Mesenchymal stem cell (in vitro differentiated cells and primary cell): ENCODE results near the gene LIMK2.
A peak's percentile ranks its signal among the peaks of the same experiment; 100 is the strongest.
"Not testable (repeated sequence)": the region's sequence is repeated elsewhere in the genome, so short reads cannot be mapped to it uniquely, and the experiment has no call there.

Experiments
- DNase-seq: peaks from one replicate; pipeline ENCODE4 v3.0.0-alpha.2; 2013
- H2AFZ ChIP-seq: one replicate; pipeline ENCODE4 v1.6.1; 2013; ENCODE audit warnings: low read depth, mild to moderate bottlenecking, control low read depth, inconsistent platforms, low read length, moderate library complexity
- H2AK5ac ChIP-seq: 2 replicates; pipeline ENCODE4 v1.6.1; 2013; ENCODE audit warnings: low read length, moderate library complexity, mild to moderate bottlenecking, inconsistent platforms; ENCODE audit not compliant: severe bottlenecking
- H2BK120ac ChIP-seq: one replicate; pipeline ENCODE4 v1.6.1; 2013; ENCODE audit warnings: low read depth, mild to moderate bottlenecking, inconsistent platforms, low read length, moderate library complexity
- H2BK12ac ChIP-seq, 2 experiments: one replicate each; pipeline ENCODE4 v1.6.1; 2013; ENCODE audit warnings: inconsistent platforms in 2 of 2, low read length in 2 of 2, mild to moderate bottlenecking in 2 of 2, moderate library complexity in 2 of 2, control low read depth in 1 of 2
- H2BK15ac ChIP-seq: one replicate; pipeline ENCODE4 v1.6.1; 2013; ENCODE audit warnings: mild to moderate bottlenecking, low read depth, inconsistent platforms; ENCODE audit not compliant: poor library complexity, severe bottlenecking
- H2BK5ac ChIP-seq: 2 replicates; pipeline ENCODE4 v1.6.1; 2013; ENCODE audit warnings: low read depth, mild to moderate bottlenecking, low read length, control low read depth, inconsistent platforms; ENCODE audit not compliant: poor library complexity, severe bottlenecking
- H3K14ac ChIP-seq, 2 experiments: one replicate each; pipeline ENCODE4 v1.6.1; 2013; ENCODE audit warnings: inconsistent platforms in 2 of 2, low read length in 2 of 2, control low read depth in 1 of 2, mild to moderate bottlenecking in 1 of 2, moderate library complexity in 1 of 2
- H3K18ac ChIP-seq, 2 experiments: one replicate each; pipeline ENCODE4 v1.6.1; 2013; ENCODE audit warnings: inconsistent platforms in 2 of 2, low read length in 2 of 2, control low read depth in 1 of 2, low read depth in 1 of 2, mild to moderate bottlenecking in 1 of 2
- H3K23ac ChIP-seq, 2 experiments: one replicate each; pipeline ENCODE4 v1.6.1; 2013; ENCODE audit warnings: inconsistent platforms in 2 of 2, low read length in 2 of 2, mild to moderate bottlenecking in 2 of 2, moderate library complexity in 2 of 2, control low read depth in 1 of 2
- H3K27ac ChIP-seq: 2 replicates; pipeline ENCODE4 v1.5.1; 2013; ENCODE audit warnings: mild to moderate bottlenecking, moderate library complexity, low read length, control low read depth, inconsistent platforms; ENCODE audit not compliant: poor library complexity, severe bottlenecking
- H3K27me3 ChIP-seq, 2 experiments: 2 replicates each; pipeline versions ENCODE4 v1.6.1 to v1.7.0; 2013; ENCODE audit warnings: low read length in 2 of 2, mild to moderate bottlenecking in 2 of 2, moderate library complexity in 2 of 2, control low read depth in 1 of 2, inconsistent platforms in 1 of 2; ENCODE audit not compliant: control insufficient read depth in 1 of 2, insufficient read depth in 1 of 2
- H3K36me3 ChIP-seq, 2 experiments: 2 replicates each; pipeline versions ENCODE4 v1.6.1 to v1.7.0; 2013; ENCODE audit warnings: low read length in 2 of 2, control low read depth in 1 of 2, inconsistent platforms in 1 of 2, low read depth in 1 of 2, mild to moderate bottlenecking in 1 of 2; ENCODE audit not compliant: insufficient read depth in 2 of 2, control insufficient read depth in 1 of 2
- H3K4ac ChIP-seq, 2 experiments: one replicate each; pipeline ENCODE4 v1.6.1; 2013; ENCODE audit warnings: inconsistent platforms in 2 of 2, low read length in 2 of 2, mild to moderate bottlenecking in 2 of 2, moderate library complexity in 2 of 2, control low read depth in 1 of 2, low read depth in 1 of 2
- H3K4me1 ChIP-seq: 2 replicates; pipeline ENCODE4 v1.6.1; 2013; ENCODE audit warnings: low read depth, low read length, control low read depth; ENCODE audit not compliant: control insufficient read depth, insufficient read depth
- H3K4me2 ChIP-seq: 2 replicates; pipeline ENCODE4 v1.6.1; 2013; ENCODE audit warnings: low read length, mild to moderate bottlenecking, inconsistent platforms; ENCODE audit not compliant: poor library complexity, severe bottlenecking
- H3K4me3 ChIP-seq, 2 experiments: 2 replicates each; pipeline versions ENCODE4 v1.5.1 to v1.7.0; 2013; ENCODE audit warnings: low read length in 2 of 2, mild to moderate bottlenecking in 2 of 2, control low read depth in 1 of 2, low read depth in 1 of 2; ENCODE audit not compliant: insufficient read depth in 1 of 2
- H3K79me1 ChIP-seq: replicated peaks from 2 replicates; pipeline ENCODE4 v1.6.1; 2013; ENCODE audit warnings: mild to moderate bottlenecking, control low read depth, low read length, inconsistent platforms; ENCODE audit not compliant: poor library complexity, severe bottlenecking
- H3K9ac ChIP-seq: 2 replicates; pipeline ENCODE4 v1.7.0; 2013; ENCODE audit warnings: mild to moderate bottlenecking, low read length, moderate library complexity
- H3K9me3 ChIP-seq: 2 replicates; pipeline ENCODE4 v1.7.0; 2013; ENCODE audit warnings: mild to moderate bottlenecking, low read length; ENCODE audit not compliant: control insufficient read depth
- H4K8ac ChIP-seq: one replicate; pipeline ENCODE4 v1.6.1; 2013; ENCODE audit warnings: inconsistent platforms, mild to moderate bottlenecking, low read length, moderate library complexity
- H4K91ac ChIP-seq: one replicate; pipeline ENCODE4 v1.6.1; 2013; ENCODE audit warnings: mild to moderate bottlenecking, low read length, inconsistent platforms
- WGBS: methylation state at CpG from one replicate; pipeline ENCODE4 v1.1.7; 2013; ENCODE audit warnings: mixed read lengths; 5-methylcytosine and 5-hydroxymethylcytosine counted together

Gene LIMK2

GRCh38 chr22:31221084-31221483 is 9.0 kb downstream of the LIMK2 start:
- Histone ChIP-seq H2BK120ac (no peak overlapping the region), H2BK12ac (no peak overlapping the region), H3K14ac (no peak overlapping the region), H3K9me3 (no peaks in the 10 kb centered on the region), H2AFZ (no peak overlapping the region), H3K23ac (no peak overlapping the region), H4K8ac (no peak overlapping the region), H3K4me2 (no peak overlapping the region), H3K9ac (no peak overlapping the region), H3K4ac (no peak overlapping the region), H2BK5ac (no peak overlapping the region), H4K91ac (no peak overlapping the region), H3K4me3 (no peak overlapping the region), H3K36me3 (peaks cover 0 to under 1% of the 10 kb centered on the region in 2 experiments), H3K4me1 (peaks cover 1% of the 10 kb centered on the region), H3K27me3 (no peaks in the 10 kb centered on the region), H2BK15ac (no peak overlapping the region), H3K18ac (no peak overlapping the region), H3K79me1 (peaks cover 40% of the 10 kb centered on the region), H2AK5ac (peak overlapping the region; percentile 19), H3K27ac (no peak overlapping the region)
- WGBS, result 100% methylated on average over 1 of the region's 4 CpGs
- DNase-seq, result no peak

DNA sequence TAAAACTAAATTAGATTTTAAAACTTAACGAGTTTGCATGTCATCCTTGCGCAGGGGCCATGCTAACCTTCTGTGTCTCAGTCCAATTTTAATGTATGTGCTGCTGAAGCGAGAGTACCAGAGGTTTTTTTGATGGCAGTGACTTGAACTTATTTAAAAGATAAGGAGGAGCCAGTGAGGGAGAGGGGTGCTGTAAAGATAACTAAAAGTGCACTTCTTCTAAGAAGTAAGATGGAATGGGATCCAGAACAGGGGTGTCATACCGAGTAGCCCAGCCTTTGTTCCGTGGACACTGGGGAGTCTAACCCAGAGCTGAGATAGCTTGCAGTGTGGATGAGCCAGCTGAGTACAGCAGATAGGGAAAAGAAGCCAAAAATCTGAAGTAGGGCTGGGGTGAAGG is 10.6 kb downstream of the LIMK2 start:
- no peak overlapping the region for H2AFZ ChIP-seq
- H3K79me1 ChIP-seq, result peaks cover 40% of the 10 kb centered on the region
- peaks cover 1% of the 10 kb centered on the region for H3K4me1 ChIP-seq
- no peak overlapping the region for H3K9ac ChIP-seq
- H2AK5ac ChIP-seq, result no peak overlapping the region
- no peak overlapping the region for H3K4ac ChIP-seq
- H2BK120ac ChIP-seq, result no peak overlapping the region
- H2BK5ac ChIP-seq, result no peak overlapping the region
- H2BK12ac ChIP-seq, result no peak overlapping the region
- H3K9me3 ChIP-seq, result no peaks in the 10 kb centered on the region
- no peaks in the 10 kb centered on the region for H3K27me3 ChIP-seq
- no peak overlapping the region for H4K91ac ChIP-seq
- H3K18ac ChIP-seq, result no peak overlapping the region
- no peak overlapping the region for H4K8ac ChIP-seq
- no peak overlapping the region for H3K4me3 ChIP-seq
- no peak overlapping the region for H2BK15ac ChIP-seq
- no peak for DNase-seq
- H3K27ac ChIP-seq, result no peak overlapping the region
- no peak overlapping the region for H3K4me2 ChIP-seq
- no peak overlapping the region for H3K23ac ChIP-seq
- over 99% methylated on average over 5 of the region's 5 CpGs for WGBS
- peaks cover 0 to 3% of the 10 kb centered on the region in 2 experiments for H3K36me3 ChIP-seq
- no peak overlapping the region for H3K14ac ChIP-seq

- H2BK120ac ChIP-seq, result no peak overlapping the region
- H3K9ac ChIP-seq, result no peak overlapping the region
- H3K27me3 ChIP-seq, result no peaks in the 10 kb centered on the region
- no peak overlapping the region for H4K91ac ChIP-seq
- no peak overlapping the region for H3K14ac ChIP-seq
- H3K23ac ChIP-seq, result no peak overlapping the region
- peaks cover 0 to 3% of the 10 kb centered on the region in 2 experiments for H3K36me3 ChIP-seq
- H3K27ac ChIP-seq, result no peak overlapping the region
- H3K79me1 ChIP-seq, result peaks cover 38% of the 10 kb centered on the region
- H2BK15ac ChIP-seq, result no peak overlapping the region
- H2AFZ ChIP-seq, result no peak overlapping the region
- no peak overlapping the region for H4K8ac ChIP-seq
- no peak overlapping the region for H3K4me3 ChIP-seq
- H2BK12ac ChIP-seq, result no peak overlapping the region
- WGBS, result 87% methylated on average over 3 of the region's 3 CpGs
- H2AK5ac ChIP-seq, result no peak overlapping the region
- no peak overlapping the region for H2BK5ac ChIP-seq
- no peak for DNase-seq
- H3K4me1 ChIP-seq, result peaks cover 4% of the 10 kb centered on the region
- no peak overlapping the region for H3K4me2 ChIP-seq
- no peak overlapping the region for H3K18ac ChIP-seq
- no peaks in the 10 kb centered on the region for H3K9me3 ChIP-seq
- H3K4ac ChIP-seq, result no peak overlapping the region
These were observed 11.7 kb downstream of the LIMK2 start for GRCh38 chr22:31223786-31224191.

- H3K23ac ChIP-seq, DNase-seq, H3K36me3 ChIP-seq, H3K4ac ChIP-seq, H3K4me1 ChIP-seq, H2AFZ ChIP-seq, H4K91ac ChIP-seq, H3K9ac ChIP-seq, H2BK12ac ChIP-seq, H2AK5ac ChIP-seq, H3K4me3 ChIP-seq, H3K27me3 ChIP-seq, H3K14ac ChIP-seq, H3K9me3 ChIP-seq, H2BK5ac ChIP-seq, H3K4me2 ChIP-seq, H3K18ac ChIP-seq, H3K27ac ChIP-seq, H2BK15ac ChIP-seq, H2BK120ac ChIP-seq, H4K8ac ChIP-seq: not testable (repeated sequence)
- 89% methylated on average over 4 of the region's 4 CpGs for WGBS
- peaks cover 43% of the 10 kb centered on the region for H3K79me1 ChIP-seq
These were observed 12.6 kb downstream of the LIMK2 start for GRCh38 chr22:31224691-31225090.
